HG02852 (cell line): ENCODE measurements around the gene FAM240A.
"Not testable (repeated sequence)": the region's sequence is repeated elsewhere in the genome, so short reads cannot be mapped to it uniquely, and the experiment has no call there.

Source experiments
- ATAC-seq: cut with Tn5 transposase; IDR thresholded peaks from one replicate; pipeline ENCODE4 v1.9.1; 2021; ENCODE audit warnings: mild to moderate bottlenecking, moderate library complexity; ENCODE audit not compliant: unreplicated experiment

The FAM240A gene

GRCh38 chr3:46586738-46587246, 25.5 kb upstream of the FAM240A start:
- ATAC-seq = no peak

- ATAC-seq = not testable (repeated sequence)
Measured at GRCh38 chr3:46587268-46587667, 25.1 kb upstream of the FAM240A start.

GRCh38 chr3:46593274-46593862, 19.0 kb upstream of the FAM240A start:
- no peak for ATAC-seq

GRCh38 chr3:46593979-46594378, 18.3 kb upstream of the FAM240A start:
- no peak for ATAC-seq

GRCh38 chr3:46594723-46595122, 17.6 kb upstream of the FAM240A start:
- ATAC-seq = no peak

GRCh38 chr3:46595819-46596314, 16.5 kb upstream of the FAM240A start:
- no peak for ATAC-seq

- ATAC-seq = no peak
Measured at GRCh38 chr3:46599590-46599989, 12.7 kb upstream of the FAM240A start.

- no peak for ATAC-seq
Measured at GRCh38 chr3:46603446-46604046, 8.8 kb upstream of the FAM240A start.

GRCh38 chr3:46604127-46604526, 8.2 kb upstream of the FAM240A start:
- no peak for ATAC-seq

- ATAC-seq = no peak
Measured at GRCh38 chr3:46607603-46608028, 4.7 kb upstream of the FAM240A start.

GRCh38 chr3:46609212-46609721, 3.1 kb upstream of the FAM240A start:
- ATAC-seq = no peak

- no peak for ATAC-seq
Measured at GRCh38 chr3:46609944-46610722, 2.2 kb upstream of the FAM240A start.

GRCh38 chr3:46613313-46614005, 1.1 kb downstream of the FAM240A start:
- ATAC-seq = no peak

- ATAC-seq = no peak
Measured at GRCh38 chr3:46614431-46614830, 2.1 kb downstream of the FAM240A start.

GRCh38 chr3:46615050-46615775, 2.9 kb downstream of the FAM240A start:
- no peak for ATAC-seq

- no peak for ATAC-seq
Measured at GRCh38 chr3:46615976-46616375, 3.7 kb downstream of the FAM240A start.

- ATAC-seq = no peak
Measured at GRCh38 chr3:46617941-46618340, 5.6 kb downstream of the FAM240A start.

GRCh38 chr3:46619845-46620778, 7.8 kb downstream of the FAM240A start:
- no peak for ATAC-seq

GRCh38 chr3:46624533-46624932, 12.2 kb downstream of the FAM240A start:
- ATAC-seq = no peak
